Activated T-cell treated with anti-CD3 and anti-CD28 coated beads, Interleukin-2, amount 50 U/mL, for 72 hours (primary cell): ENCODE data around the gene BCL11A. TPM values are rescaled to one million over a fixed set of nuclear protein-coding genes. Genes with fewer than 3 reads are reported as not detected.

ENCODE experiments used
- ATAC-seq, 2 donors: fragments of 150-1000 bp; cut with Tn5 transposase; replicated peaks in 1 of 2; 2 replicates each; pipeline ENCODE4 v1.10.0; 2021; ENCODE audit warnings: moderate library complexity in 2 of 2, mild to moderate bottlenecking in 1 of 2
- DNase-seq, 2 donors: peaks; one replicate each; pipeline ENCODE4 v3.0.0; 2021 to 2022; ENCODE audit warnings: mixed read lengths in 1 of 2
- H3K27ac Mint-ChIP-seq: one replicate; pipeline ENCODE4 v1.8.0; 2022; ENCODE audit warnings: mild to moderate bottlenecking, moderate library complexity, mixed read lengths
- H3K27me3 Mint-ChIP-seq: one replicate; pipeline ENCODE4 v1.8.0; 2022; ENCODE audit warnings: low read depth, mixed read lengths
- H3K36me3 Mint-ChIP-seq, 2 donors: one replicate each; pipeline ENCODE4 v1.8.0; 2022; ENCODE audit warnings: mixed read lengths in 2 of 2, mild to moderate bottlenecking in 1 of 2; ENCODE audit not compliant: insufficient read depth in 2 of 2
- H3K4me1 Mint-ChIP-seq: one replicate; pipeline ENCODE4 v1.8.0; 2022; ENCODE audit warnings: low read depth, mixed read lengths
- H3K4me3 Mint-ChIP-seq, 2 donors: one replicate each; pipeline ENCODE4 v1.8.0; 2022; ENCODE audit warnings: mild to moderate bottlenecking in 2 of 2, mixed read lengths in 2 of 2, moderate library complexity in 2 of 2
- H3K9me3 Mint-ChIP-seq, 2 donors: one replicate each; pipeline ENCODE4 v1.8.0; 2022; ENCODE audit warnings: mixed read lengths in 2 of 2
- total RNA-seq, 2 donors: library from RNA; stranded (reverse); gene quantifications; one replicate each; pipeline ENCODE4 v1.2.3, GENCODE V29; 2022

BCL11A gene
- total RNA-seq, 2 donors from 2014 or later: 1.00 to 1.2 TPM

DNA sequence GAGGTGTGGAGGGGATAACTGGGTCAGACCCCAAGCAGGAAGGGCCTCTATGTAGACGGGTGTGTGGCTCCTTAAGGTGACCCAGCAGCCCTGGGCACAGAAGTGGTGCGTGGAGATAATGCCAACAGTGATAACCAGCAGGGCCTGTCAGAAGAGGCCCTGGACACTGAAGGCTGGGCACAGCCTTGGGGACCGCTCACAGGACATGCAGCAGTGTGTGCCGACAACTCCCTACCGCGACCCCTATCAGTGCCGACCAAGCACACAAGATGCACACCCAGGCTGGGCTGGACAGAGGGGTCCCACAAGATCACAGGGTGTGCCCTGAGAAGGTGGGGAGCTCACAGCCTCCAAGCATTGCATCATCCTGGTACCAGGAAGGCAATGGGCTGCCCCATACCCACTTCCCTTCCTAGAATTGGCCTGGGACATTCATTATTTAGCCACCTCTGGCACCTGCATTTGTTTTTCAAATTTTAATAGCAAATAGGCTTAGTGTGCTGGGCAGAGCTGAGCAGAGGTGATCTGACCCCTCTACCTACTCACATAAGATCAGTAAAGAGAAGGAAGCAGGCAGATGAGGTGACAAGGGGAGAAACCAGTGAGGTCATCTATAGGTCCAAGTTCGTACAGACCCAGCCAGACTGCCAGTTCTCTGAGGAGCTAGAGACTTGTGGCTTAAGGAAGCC is 55.2 kb downstream of the BCL11A start:
- H3K4me1 Mint-ChIP-seq: peaks cover 12% of the 10 kb centered on the region
- H3K36me3 Mint-ChIP-seq: no peaks in the 10 kb centered on the region
- H3K27ac Mint-ChIP-seq: no peak overlapping the region
- H3K4me3 Mint-ChIP-seq: no peak overlapping the region
- no peaks in the 10 kb centered on the region for H3K9me3 Mint-ChIP-seq
- ATAC-seq (peak in 1 of 2 donors; percentile 23), DNase-seq (no peak)
- H3K27me3 Mint-ChIP-seq: peaks cover 9% of the 10 kb centered on the region

DNA sequence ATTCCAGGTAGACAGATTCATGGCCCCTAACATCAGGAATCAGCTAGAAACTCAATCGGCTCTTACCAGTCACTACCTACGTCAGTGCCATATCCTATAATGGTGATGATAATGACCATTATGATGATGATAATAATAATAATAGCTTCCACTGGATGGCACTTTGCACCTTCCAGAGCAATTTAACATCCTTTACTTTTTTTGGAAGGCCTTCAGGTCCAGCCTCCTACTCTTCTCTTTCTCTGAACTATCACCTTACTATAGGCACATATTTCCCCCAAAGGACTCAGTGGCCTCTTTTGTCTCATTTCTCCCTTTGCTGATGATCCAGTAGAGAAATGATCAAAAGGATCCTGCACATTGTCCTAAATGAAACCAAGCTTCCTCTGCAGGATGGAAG is 56.0 kb downstream of the BCL11A start:
- ATAC-seq (no peak), DNase-seq (no peak)
- Mint-ChIP-seq H3K4me1 (peaks cover 12% of the 10 kb centered on the region), H3K27ac (no peak overlapping the region), H3K4me3 (no peak overlapping the region), H3K9me3 (no peaks in the 10 kb centered on the region), H3K36me3 (no peaks in the 10 kb centered on the region), H3K27me3 (peaks cover 7% of the 10 kb centered on the region)

- Mint-ChIP-seq H3K4me1 (peaks cover 12% of the 10 kb centered on the region), H3K4me3 (no peak overlapping the region), H3K9me3 (no peaks in the 10 kb centered on the region), H3K27ac (no peak overlapping the region), H3K27me3 (peaks cover 2% of the 10 kb centered on the region), H3K36me3 (no peaks in the 10 kb centered on the region)
- ATAC-seq (no peak), DNase-seq (no peak)
Observed at GRCh38 chr2:60496956-60497355, 56.5 kb downstream of the BCL11A start.

DNA sequence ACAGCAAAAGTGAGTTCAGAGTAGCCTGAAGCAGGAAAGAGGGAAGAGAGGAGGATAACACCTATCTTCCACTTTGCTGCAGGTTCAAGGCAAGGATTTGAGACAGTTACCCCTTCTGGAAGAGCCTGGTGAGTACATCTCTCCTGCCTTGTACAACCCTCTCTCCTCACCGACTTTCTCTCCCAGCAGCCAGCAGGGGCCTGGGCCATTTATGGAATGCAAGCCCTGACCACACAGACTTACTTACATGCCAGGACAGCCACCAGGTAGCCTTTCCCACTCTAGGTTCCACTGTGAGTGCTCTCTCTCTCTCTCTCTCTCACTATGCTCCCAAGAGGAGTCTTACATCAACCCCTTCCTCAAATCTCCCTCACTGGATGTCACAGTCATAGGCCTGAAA is 57.0 kb downstream of the BCL11A start:
- Mint-ChIP-seq H3K36me3 (no peaks in the 10 kb centered on the region), H3K4me3 (no peak overlapping the region), H3K4me1 (peaks cover 12% of the 10 kb centered on the region), H3K27ac (no peak overlapping the region), H3K27me3 (no peaks in the 10 kb centered on the region), H3K9me3 (no peaks in the 10 kb centered on the region)
- DNase-seq (no peak), ATAC-seq (no peak)

- Mint-ChIP-seq H3K9me3 (no peaks in the 10 kb centered on the region), H3K36me3 (no peaks in the 10 kb centered on the region), H3K4me1 (peaks cover 12% of the 10 kb centered on the region), H3K27me3 (peaks cover 9% of the 10 kb centered on the region), H3K4me3 (no peak overlapping the region), H3K27ac (no peak overlapping the region)
- DNase-seq: no peak
- ATAC-seq: no peak
Observed at GRCh38 chr2:60495041-60495625, 58.3 kb downstream of the BCL11A start.

DNA sequence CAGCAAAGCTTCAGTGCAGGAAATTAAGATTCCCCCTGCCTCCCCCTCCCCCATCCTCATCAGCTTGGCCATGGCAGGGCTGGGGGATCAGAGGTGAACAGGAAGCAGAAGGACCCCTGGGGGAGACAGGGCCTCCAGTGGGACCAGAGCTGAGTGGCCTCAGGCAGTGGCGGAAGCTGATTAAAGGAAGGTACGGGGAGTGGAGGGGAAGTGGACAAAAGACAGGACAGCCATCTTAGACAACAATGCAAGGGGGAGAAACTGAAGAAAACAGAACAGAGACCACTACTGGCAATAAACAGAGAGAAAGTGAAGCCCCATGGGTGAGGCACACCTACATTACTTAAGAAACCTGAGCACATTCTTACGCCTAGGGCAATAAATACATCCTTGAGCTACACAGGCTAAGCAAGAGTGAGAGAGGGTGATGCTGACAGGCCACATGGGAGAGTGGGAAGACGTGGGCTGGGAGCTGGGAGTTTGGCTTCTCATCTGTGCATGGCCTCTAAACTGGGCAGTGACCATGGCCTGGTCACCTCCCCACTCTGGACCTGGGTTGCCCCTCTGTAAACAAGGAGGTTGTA is 59.6 kb downstream of the BCL11A start:
- ATAC-seq (no peak), DNase-seq (no peak)
- H3K27ac Mint-ChIP-seq: no peak overlapping the region
- H3K36me3 Mint-ChIP-seq: no peaks in the 10 kb centered on the region
- peaks cover 7% of the 10 kb centered on the region for H3K4me1 Mint-ChIP-seq
- H3K9me3 Mint-ChIP-seq: no peaks in the 10 kb centered on the region
- H3K4me3 Mint-ChIP-seq: no peak overlapping the region
- peaks cover 9% of the 10 kb centered on the region for H3K27me3 Mint-ChIP-seq

- Mint-ChIP-seq H3K9me3 (no peaks in the 10 kb centered on the region), H3K4me3 (no peak overlapping the region), H3K4me1 (no peaks in the 10 kb centered on the region), H3K36me3 (no peaks in the 10 kb centered on the region), H3K27ac (no peak overlapping the region), H3K27me3 (peaks cover 9% of the 10 kb centered on the region)
- ATAC-seq (no peak), DNase-seq (no peak)
Observed at GRCh38 chr2:60492548-60492947, 60.9 kb downstream of the BCL11A start.

DNA sequence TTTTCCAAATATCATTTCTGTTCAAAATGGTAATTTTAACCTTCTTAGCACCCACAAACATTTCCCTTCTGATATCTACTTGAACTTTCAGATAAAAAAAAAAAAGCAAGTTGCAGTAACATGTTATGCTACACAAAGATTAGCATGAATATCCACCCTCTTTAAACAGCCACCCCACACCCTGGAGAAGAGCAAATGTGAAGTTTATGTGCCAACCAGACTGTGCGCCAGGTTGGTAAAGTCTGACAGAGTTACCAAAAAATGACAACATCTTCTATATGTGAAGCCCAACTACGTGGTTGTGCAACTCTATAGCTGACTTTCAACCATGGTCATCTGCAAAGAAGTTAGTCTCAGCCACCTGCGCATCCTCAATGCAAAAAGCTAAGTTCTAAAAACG is 62.6 kb downstream of the BCL11A start:
- Mint-ChIP-seq H3K27ac (no peak overlapping the region), H3K9me3 (no peaks in the 10 kb centered on the region), H3K36me3 (no peaks in the 10 kb centered on the region), H3K27me3 (peaks cover 9% of the 10 kb centered on the region), H3K4me3 (no peak overlapping the region), H3K4me1 (no peaks in the 10 kb centered on the region)
- DNase-seq (no peak), ATAC-seq (no peak)

DNA sequence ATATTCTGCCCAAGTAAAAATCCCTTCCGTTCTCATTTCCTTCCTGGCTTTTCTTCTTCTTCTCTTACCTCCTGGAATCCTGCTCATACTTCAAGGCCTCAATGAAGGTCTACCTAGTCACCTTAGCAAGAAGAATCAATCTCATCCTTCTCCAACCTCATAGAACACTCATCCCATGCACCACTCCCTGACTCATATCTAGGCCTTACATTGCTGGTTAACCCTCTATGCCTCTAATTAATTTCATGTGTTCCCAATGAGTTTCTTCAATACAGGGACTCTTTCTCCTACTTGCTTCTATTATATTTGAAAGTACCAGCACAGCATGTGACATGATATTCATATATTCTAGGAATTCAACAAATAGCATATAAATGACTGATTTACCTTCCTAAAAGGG is 63.0 kb downstream of the BCL11A start:
- no peak overlapping the region for H3K4me3 Mint-ChIP-seq
- no peaks in the 10 kb centered on the region for H3K9me3 Mint-ChIP-seq
- ATAC-seq (no peak), DNase-seq (no peak)
- H3K36me3 Mint-ChIP-seq: no peaks in the 10 kb centered on the region
- H3K4me1 Mint-ChIP-seq: no peaks in the 10 kb centered on the region
- peaks cover 9% of the 10 kb centered on the region for H3K27me3 Mint-ChIP-seq
- H3K27ac Mint-ChIP-seq: no peak overlapping the region

- ATAC-seq: no peak
- no peaks in the 10 kb centered on the region for H3K36me3 Mint-ChIP-seq
- no peak overlapping the region for H3K4me3 Mint-ChIP-seq
- H3K9me3 Mint-ChIP-seq: no peaks in the 10 kb centered on the region
- no peak overlapping the region for H3K27ac Mint-ChIP-seq
- peaks cover 9% of the 10 kb centered on the region for H3K27me3 Mint-ChIP-seq
- no peak for DNase-seq
- H3K4me1 Mint-ChIP-seq: no peaks in the 10 kb centered on the region
Observed at GRCh38 chr2:60489289-60489688, 64.2 kb downstream of the BCL11A start.

GRCh38 chr2:60488291-60488690 is 65.2 kb downstream of the BCL11A start:
- ATAC-seq (peak in 1 of 2 donors; percentile 62), DNase-seq (no peak)
- Mint-ChIP-seq H3K36me3 (no peaks in the 10 kb centered on the region), H3K4me3 (no peak overlapping the region), H3K27ac (no peak overlapping the region), H3K27me3 (peaks cover 14% of the 10 kb centered on the region), H3K9me3 (no peaks in the 10 kb centered on the region), H3K4me1 (no peaks in the 10 kb centered on the region)

DNA sequence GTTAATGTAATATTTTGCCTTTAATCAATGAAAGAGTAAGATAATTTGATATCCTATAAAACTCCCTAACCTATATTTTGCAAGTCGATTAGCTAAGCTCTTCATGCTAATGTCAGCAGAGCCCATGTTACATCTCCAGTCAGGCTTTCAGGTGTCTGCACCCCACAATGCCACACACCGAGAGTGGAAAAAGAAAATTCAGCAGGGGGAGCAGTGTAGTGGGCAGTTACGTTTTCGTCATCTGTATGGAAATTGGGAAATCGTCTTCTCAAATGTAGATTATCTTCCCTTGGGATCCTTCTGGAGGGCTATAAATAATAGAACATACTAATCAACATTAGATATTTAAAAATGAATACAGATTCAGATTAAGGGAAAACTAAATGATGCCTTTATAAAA is 66.3 kb downstream of the BCL11A start:
- no peaks in the 10 kb centered on the region for H3K4me1 Mint-ChIP-seq
- no peaks in the 10 kb centered on the region for H3K36me3 Mint-ChIP-seq
- peaks cover 21% of the 10 kb centered on the region for H3K27me3 Mint-ChIP-seq
- H3K27ac Mint-ChIP-seq: no peak overlapping the region
- ATAC-seq: no peak
- no peak for DNase-seq
- H3K4me3 Mint-ChIP-seq: no peak overlapping the region
- H3K9me3 Mint-ChIP-seq: no peaks in the 10 kb centered on the region

DNA sequence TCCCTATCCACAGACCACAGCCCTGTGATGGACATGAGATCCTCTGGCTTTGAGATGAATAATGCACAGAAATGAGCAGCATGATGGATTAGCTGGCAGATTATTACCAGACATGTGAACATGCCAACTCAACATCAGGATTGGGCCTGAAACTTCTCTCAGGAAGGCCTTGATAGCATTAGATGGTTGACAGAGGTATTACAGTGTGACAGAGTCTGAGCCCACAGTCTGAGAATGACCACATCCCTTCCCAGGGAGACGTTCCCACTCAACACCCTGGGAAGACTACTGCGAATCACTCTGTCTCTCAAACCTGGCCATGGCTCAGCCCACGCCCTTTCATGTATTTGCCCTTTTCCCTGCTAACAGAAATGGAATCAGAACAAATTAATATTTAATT is 66.9 kb downstream of the BCL11A start:
- Mint-ChIP-seq H3K4me1 (no peaks in the 10 kb centered on the region), H3K36me3 (no peaks in the 10 kb centered on the region), H3K27me3 (peaks cover 28% of the 10 kb centered on the region), H3K27ac (no peak overlapping the region), H3K9me3 (no peaks in the 10 kb centered on the region), H3K4me3 (no peak overlapping the region)
- ATAC-seq (no peak), DNase-seq (no peak)

DNA sequence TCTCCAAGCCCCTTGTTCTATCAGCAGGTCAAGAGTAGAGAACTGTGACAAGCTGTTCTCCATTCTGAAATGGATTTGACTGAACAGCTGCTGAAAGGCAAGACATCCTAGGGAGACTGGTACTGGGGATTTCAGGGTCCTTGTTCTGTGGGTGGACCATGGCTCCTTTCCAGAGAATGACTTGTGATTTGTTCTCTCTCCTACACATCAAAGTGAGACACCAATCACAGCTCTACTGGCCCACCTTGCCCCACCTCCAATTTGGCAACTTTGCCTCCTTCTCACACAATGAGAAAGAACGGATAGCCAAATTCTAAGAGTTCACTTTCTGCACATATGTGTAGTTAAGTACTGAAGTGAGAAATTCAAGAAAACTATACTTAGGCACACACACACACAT is 67.4 kb downstream of the BCL11A start:
- no peaks in the 10 kb centered on the region for H3K36me3 Mint-ChIP-seq
- H3K9me3 Mint-ChIP-seq: no peaks in the 10 kb centered on the region
- H3K4me3 Mint-ChIP-seq: no peak overlapping the region
- H3K27me3 Mint-ChIP-seq: peaks cover 32% of the 10 kb centered on the region
- H3K4me1 Mint-ChIP-seq: no peaks in the 10 kb centered on the region
- H3K27ac Mint-ChIP-seq: no peak overlapping the region
- DNase-seq (no peak), ATAC-seq (no peak)
